ENCODE results near the gene EGFL7. TPM values are rescaled to one million over a fixed set of nuclear protein-coding genes. Genes with fewer than 3 reads are reported as not detected.

Gene EGFL7
- total and polyA plus RNA-seq, 4 donors = 128 to 379 (median 226) TPM

DNA sequence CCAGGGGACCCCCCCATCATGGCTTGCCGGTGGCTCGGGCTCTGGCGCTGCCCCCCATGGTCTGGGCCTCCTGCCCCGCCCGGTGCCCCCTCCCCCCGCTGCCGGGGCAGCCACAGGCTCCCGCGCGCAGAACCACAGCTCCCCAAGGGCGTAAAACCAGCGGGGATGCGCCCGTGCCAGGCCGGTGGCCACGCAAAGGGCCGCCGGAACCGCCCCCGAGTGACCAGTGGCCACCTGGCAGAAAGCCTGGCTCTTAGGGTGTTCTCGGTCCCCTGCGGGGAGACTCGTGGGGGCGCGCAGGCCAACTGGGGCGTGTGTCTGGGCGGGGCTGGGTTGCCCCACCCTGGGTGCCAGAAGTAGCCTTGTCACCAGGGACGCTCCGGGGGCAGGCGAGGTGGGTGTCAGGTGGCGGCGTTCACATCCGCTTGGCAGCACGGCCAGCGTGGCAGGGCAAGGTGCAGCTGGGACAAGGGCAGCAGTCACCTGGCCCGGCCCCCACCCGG is 25.1 kb downstream of the EGFL7 start:
- ATAC-seq (ENCODE audit: insufficient read depth, low FRiP score) (peak; percentile 1), DNase-seq (no peak)
- Histone ChIP-seq H3K4me3 (no peak overlapping the region), H3K27ac (ENCODE audit: low read depth in 1 of 2, low read length in 1 of 2) (peak overlapping the region; percentile 43 to 71), H3K9ac (ENCODE audit: insufficient read depth in 1 of 2, low read length in 2 of 2) (no peak overlapping the region), H3K36me3 (ENCODE audit: control insufficient read depth in 4 of 4, insufficient read depth in 4 of 4, low read length in 4 of 4) (peaks cover 0 to 2% (median 0%) of the 10 kb centered on the region in 4 donors), H3K27me3 (ENCODE audit: control insufficient read depth in 3 of 3, insufficient read depth in 3 of 3, low read length in 2 of 3) (no peaks in the 10 kb centered on the region), H3K4me1 (ENCODE audit: control insufficient read depth in 5 of 5, insufficient read depth in 5 of 5, low read length in 5 of 5) (peaks cover 3 to 32% (median 24%) of the 10 kb centered on the region in 5 donors), H3K9me3 (ENCODE audit: control insufficient read depth in 4 of 4, insufficient read depth in 3 of 4, low read length in 3 of 4) (no peaks in the 10 kb centered on the region)
- 22% methylated on average over 27 to 37 of the region's 37 CpGs for WGBS, 2 donors
- TF ChIP-seq, protein P1, sequence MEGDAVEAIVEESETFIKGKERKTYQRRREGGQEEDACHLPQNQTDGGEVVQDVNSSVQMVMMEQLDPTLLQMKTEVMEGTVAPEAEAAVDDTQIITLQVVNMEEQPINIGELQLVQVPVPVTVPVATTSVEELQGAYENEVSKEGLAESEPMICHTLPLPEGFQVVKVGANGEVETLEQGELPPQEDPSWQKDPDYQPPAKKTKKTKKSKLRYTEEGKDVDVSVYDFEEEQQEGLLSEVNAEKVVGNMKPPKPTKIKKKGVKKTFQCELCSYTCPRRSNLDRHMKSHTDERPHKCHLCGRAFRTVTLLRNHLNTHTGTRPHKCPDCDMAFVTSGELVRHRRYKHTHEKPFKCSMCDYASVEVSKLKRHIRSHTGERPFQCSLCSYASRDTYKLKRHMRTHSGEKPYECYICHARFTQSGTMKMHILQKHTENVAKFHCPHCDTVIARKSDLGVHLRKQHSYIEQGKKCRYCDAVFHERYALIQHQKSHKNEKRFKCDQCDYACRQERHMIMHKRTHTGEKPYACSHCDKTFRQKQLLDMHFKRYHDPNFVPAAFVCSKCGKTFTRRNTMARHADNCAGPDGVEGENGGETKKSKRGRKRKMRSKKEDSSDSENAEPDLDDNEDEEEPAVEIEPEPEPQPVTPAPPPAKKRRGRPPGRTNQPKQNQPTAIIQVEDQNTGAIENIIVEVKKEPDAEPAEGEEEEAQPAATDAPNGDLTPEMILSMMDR (IDR thresholded peaks at IDR 0.05; ENCODE audit: control extremely low read depth, extremely low read depth) = no peak

GRCh38 chr9:136688274-136689107 is 25.8 kb downstream of the EGFL7 start:
- H3K9ac ChIP-seq (ENCODE audit: insufficient read depth in 1 of 2, low read length in 2 of 2) = no peak overlapping the region
- DNase-seq (peak; percentile 85 to 93 (median 89)), ATAC-seq (ENCODE audit: insufficient read depth, low FRiP score) (no peak)
- H3K36me3 ChIP-seq (ENCODE audit: control insufficient read depth in 4 of 4, insufficient read depth in 4 of 4, low read length in 4 of 4) = peaks cover 0 to 2% (median 0%) of the 10 kb centered on the region in 4 donors
- WGBS, 2 donors = 65 to 70% methylated on average over 21 of the region's 21 CpGs
- TF ChIP-seq, protein P1 (IDR thresholded peaks at IDR 0.05; ENCODE audit: control extremely low read depth, extremely low read depth) = no peak
- peaks cover 3 to 32% (median 24%) of the 10 kb centered on the region in 5 donors for H3K4me1 ChIP-seq (ENCODE audit: control insufficient read depth in 5 of 5, insufficient read depth in 5 of 5, low read length in 5 of 5)
- H3K4me3 ChIP-seq = no peak overlapping the region
- H3K9me3 ChIP-seq (ENCODE audit: control insufficient read depth in 4 of 4, insufficient read depth in 3 of 4, low read length in 3 of 4) = no peaks in the 10 kb centered on the region
- H3K27ac ChIP-seq (ENCODE audit: low read depth in 1 of 2, low read length in 1 of 2) = peak overlapping the region; percentile 43 to 71
- no peaks in the 10 kb centered on the region for H3K27me3 ChIP-seq (ENCODE audit: control insufficient read depth in 3 of 3, insufficient read depth in 3 of 3, low read length in 2 of 3)

DNA sequence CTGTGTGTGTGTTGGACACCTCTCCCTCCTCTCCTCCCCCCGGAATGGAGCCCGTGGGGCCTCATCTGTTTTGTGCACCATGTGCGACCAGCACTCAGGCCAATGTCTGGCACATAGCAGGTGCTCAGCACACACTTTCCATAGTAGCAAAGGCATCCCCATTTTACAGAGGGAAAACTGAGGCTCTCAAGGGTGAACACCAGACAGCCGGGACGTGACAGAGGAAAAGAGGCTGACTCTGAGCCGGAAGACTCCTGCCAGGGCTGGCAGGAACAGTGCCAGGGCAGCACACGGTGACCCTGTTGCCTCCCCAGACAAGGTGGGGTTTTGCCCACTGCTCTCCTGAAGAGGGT is 26.4 kb downstream of the EGFL7 start:
- no peak for ATAC-seq (ENCODE audit: insufficient read depth, low FRiP score)
- no peak overlapping the region for H3K9ac ChIP-seq (ENCODE audit: insufficient read depth in 1 of 2, low read length in 2 of 2)
- no peak for DNase-seq
- 62 to 76% methylated on average over 7 of the region's 7 CpGs for WGBS, 2 donors
- peak overlapping the region in 1 of 2 donors; percentile 50 for H3K27ac ChIP-seq (ENCODE audit: low read depth in 1 of 2, low read length in 1 of 2)
- peaks cover 3 to 32% (median 24%) of the 10 kb centered on the region in 5 donors for H3K4me1 ChIP-seq (ENCODE audit: control insufficient read depth in 5 of 5, insufficient read depth in 5 of 5, low read length in 5 of 5)
- TF ChIP-seq, protein P1 (IDR thresholded peaks at IDR 0.05; ENCODE audit: control extremely low read depth, extremely low read depth) = no peak
- no peaks in the 10 kb centered on the region for H3K9me3 ChIP-seq (ENCODE audit: control insufficient read depth in 4 of 4, insufficient read depth in 3 of 4, low read length in 3 of 4)
- H3K4me3 ChIP-seq = no peak overlapping the region
- H3K27me3 ChIP-seq (ENCODE audit: control insufficient read depth in 3 of 3, insufficient read depth in 3 of 3, low read length in 2 of 3) = no peaks in the 10 kb centered on the region
- peaks cover 0 to under 1% (median 0%) of the 10 kb centered on the region in 4 donors for H3K36me3 ChIP-seq (ENCODE audit: control insufficient read depth in 4 of 4, insufficient read depth in 4 of 4, low read length in 4 of 4)
